ENCODE data around the gene EFNA2.

The EFNA2 gene

GRCh38 chr19:1272423-1273262, 13.0 kb upstream of the EFNA2 start:
- DNase-seq (ENCODE audit: low spot score): no peak

- DNase-seq (ENCODE audit: low spot score): no peak
These were observed 12.2 kb upstream of the EFNA2 start for GRCh38 chr19:1273263-1274041.

- no peak for DNase-seq (ENCODE audit: low spot score)
These were observed 11.4 kb upstream of the EFNA2 start for GRCh38 chr19:1274081-1274851.

- DNase-seq (ENCODE audit: low spot score): no peak
These were observed 10.8 kb upstream of the EFNA2 start for GRCh38 chr19:1274852-1275259.

- peak; percentile 90 for DNase-seq (ENCODE audit: low spot score)
These were observed 10.3 kb upstream of the EFNA2 start, which contains the start of gene FAM174C for GRCh38 chr19:1275260-1275975. TSS of gene FAM174C (plus strand) at chr19:1275530. CDS start at chr19:1275550, 20 bp downstream.

GRCh38 chr19:1275976-1276627, 9.6 kb upstream of the EFNA2 start:
- DNase-seq (ENCODE audit: low spot score): no peak

GRCh38 chr19:1276628-1277022, 9.0 kb upstream of the EFNA2 start:
- no peak for DNase-seq (ENCODE audit: low spot score)

GRCh38 chr19:1277061-1277460, 8.6 kb upstream of the EFNA2 start:
- no peak for DNase-seq (ENCODE audit: low spot score)

- no peak for DNase-seq (ENCODE audit: low spot score)
These were observed 7.6 kb upstream of the EFNA2 start for GRCh38 chr19:1278074-1278473.

- no peak for DNase-seq (ENCODE audit: low spot score)
These were observed 6.7 kb upstream of the EFNA2 start for GRCh38 chr19:1278713-1279660.

GRCh38 chr19:1279782-1280341, 5.8 kb upstream of the EFNA2 start:
- DNase-seq (ENCODE audit: low spot score): peak; percentile 84

GRCh38 chr19:1280636-1281568, 4.8 kb upstream of the EFNA2 start:
- DNase-seq (ENCODE audit: low spot score): no peak

GRCh38 chr19:1281569-1282287, 3.9 kb upstream of the EFNA2 start:
- no peak for DNase-seq (ENCODE audit: low spot score)

GRCh38 chr19:1282588-1283206, 3.0 kb upstream of the EFNA2 start:
- no peak for DNase-seq (ENCODE audit: low spot score)

GRCh38 chr19:1283207-1283916, 2.3 kb upstream of the EFNA2 start:
- DNase-seq (ENCODE audit: low spot score): no peak

- DNase-seq (ENCODE audit: low spot score): no peak
These were observed 1.8 kb upstream of the EFNA2 start for GRCh38 chr19:1283917-1284292.
